Measurements from ENCODE around the gene CHAT.

The CHAT gene

DNA sequence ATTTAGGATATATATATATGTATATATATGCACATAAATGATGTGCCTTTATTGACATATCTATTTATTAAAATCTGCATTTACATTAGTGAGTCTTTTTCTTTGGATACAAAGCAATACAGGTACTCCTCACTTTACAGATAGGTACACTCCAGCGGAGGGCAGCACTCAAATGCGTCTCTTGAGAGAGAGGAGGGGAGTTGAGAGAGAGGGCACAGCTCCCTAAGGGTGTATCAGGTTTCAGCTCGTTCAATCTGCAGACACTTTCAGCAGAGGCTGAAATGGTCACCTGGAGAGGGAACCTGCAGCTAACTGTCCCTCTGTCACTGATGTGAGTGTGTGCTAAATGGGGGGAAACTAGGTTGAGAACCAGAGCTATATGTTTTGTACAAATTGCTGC is 87.2 kb downstream of the CHAT start:
- Histone ChIP-seq H3K4me3 (ENCODE audit: low read length) (no peak overlapping the region), H3F3A (ENCODE audit: insufficient read depth, low read length) (no peaks in the 10 kb centered on the region), H3K4me1 (ENCODE audit: low read length) (no peaks in the 10 kb centered on the region), H3K27me3 (replicated peaks; ENCODE audit: insufficient read depth, low read length) (no peaks in the 10 kb centered on the region), H3K9me2 (replicated peaks; ENCODE audit: insufficient read depth, low read length) (no peaks in the 10 kb centered on the region), H3K9me3 (replicated peaks; ENCODE audit: insufficient read depth, low read length) (no peaks in the 10 kb centered on the region), H3K27ac (ENCODE audit: low read length) (no peak overlapping the region), H2AFZ (ENCODE audit: low read length) (no peak overlapping the region), H3K9ac (ENCODE audit: low read length) (no peak overlapping the region), H3K79me2 (ENCODE audit: low read length) (no peaks in the 10 kb centered on the region), H4K20me1 (ENCODE audit: insufficient read depth, low read length) (no peaks in the 10 kb centered on the region), H3K4me2 (ENCODE audit: low read depth, low read length) (no peak overlapping the region), H3K36me3 (replicated peaks; ENCODE audit: insufficient read depth, low read length) (no peaks in the 10 kb centered on the region)
- DNase-seq, result no peak
- TF ChIP-seq CTCF (IDR thresholded peaks at IDR 0.05; ENCODE audit: low read length), result no peak
- no peak for TF ChIP-seq EZH2 (optimal IDR thresholded peaks at IDR 0.05; ENCODE audit: low read depth, low read length)
- TF ChIP-seq EZH2phosphoT487 (IDR thresholded peaks at IDR 0.05; ENCODE audit: low read length), result no peak

- no peaks in the 10 kb centered on the region for H4K20me1 ChIP-seq (ENCODE audit: insufficient read depth, low read length)
- H3K4me2 ChIP-seq (ENCODE audit: low read depth, low read length), result no peak overlapping the region
- H3K27ac ChIP-seq (ENCODE audit: low read length), result no peak overlapping the region
- H3K36me3 ChIP-seq (replicated peaks; ENCODE audit: insufficient read depth, low read length), result no peaks in the 10 kb centered on the region
- H3K27me3 ChIP-seq (replicated peaks; ENCODE audit: insufficient read depth, low read length), result no peaks in the 10 kb centered on the region
- no peak overlapping the region for H2AFZ ChIP-seq (ENCODE audit: low read length)
- TF ChIP-seq EZH2 (optimal IDR thresholded peaks at IDR 0.05; ENCODE audit: low read depth, low read length) (no peak), CTCF (IDR thresholded peaks at IDR 0.05; ENCODE audit: low read length) (no peak), EZH2phosphoT487 (IDR thresholded peaks at IDR 0.05; ENCODE audit: low read length) (no peak)
- H3K4me3 ChIP-seq (ENCODE audit: low read length), result no peak overlapping the region
- H3F3A ChIP-seq (ENCODE audit: insufficient read depth, low read length), result no peaks in the 10 kb centered on the region
- no peaks in the 10 kb centered on the region for H3K9me3 ChIP-seq (replicated peaks; ENCODE audit: insufficient read depth, low read length)
- no peaks in the 10 kb centered on the region for H3K79me2 ChIP-seq (ENCODE audit: low read length)
- no peak overlapping the region for H3K9ac ChIP-seq (ENCODE audit: low read length)
- H3K9me2 ChIP-seq (replicated peaks; ENCODE audit: insufficient read depth, low read length), result no peaks in the 10 kb centered on the region
- DNase-seq, result no peak
- H3K4me1 ChIP-seq (ENCODE audit: low read length), result no peaks in the 10 kb centered on the region
Measured at GRCh38 chr10:49707585-49707984, 93.7 kb downstream of the CHAT start.

GRCh38 chr10:49709934-49710333 is 96.1 kb downstream of the CHAT start:
- Histone ChIP-seq H3K36me3 (replicated peaks; ENCODE audit: insufficient read depth, low read length) (no peaks in the 10 kb centered on the region), H3F3A (ENCODE audit: insufficient read depth, low read length) (no peaks in the 10 kb centered on the region), H3K79me2 (ENCODE audit: low read length) (no peaks in the 10 kb centered on the region), H3K4me1 (ENCODE audit: low read length) (no peaks in the 10 kb centered on the region), H3K27ac (ENCODE audit: low read length) (no peak overlapping the region), H3K27me3 (replicated peaks; ENCODE audit: insufficient read depth, low read length) (no peaks in the 10 kb centered on the region), H3K4me2 (ENCODE audit: low read depth, low read length) (no peak overlapping the region), H3K9ac (ENCODE audit: low read length) (no peak overlapping the region), H4K20me1 (ENCODE audit: insufficient read depth, low read length) (no peaks in the 10 kb centered on the region), H3K9me3 (replicated peaks; ENCODE audit: insufficient read depth, low read length) (no peaks in the 10 kb centered on the region), H3K4me3 (ENCODE audit: low read length) (no peak overlapping the region), H2AFZ (ENCODE audit: low read length) (no peak overlapping the region), H3K9me2 (replicated peaks; ENCODE audit: insufficient read depth, low read length) (no peaks in the 10 kb centered on the region)
- no peak for DNase-seq
- no peak for TF ChIP-seq EZH2 (optimal IDR thresholded peaks at IDR 0.05; ENCODE audit: low read depth, low read length)
- no peak for TF ChIP-seq CTCF (IDR thresholded peaks at IDR 0.05; ENCODE audit: low read length)
- no peak for TF ChIP-seq EZH2phosphoT487 (IDR thresholded peaks at IDR 0.05; ENCODE audit: low read length)
